ENCODE measurements around the gene AKAP13. TPM values are rescaled to one million over a fixed set of nuclear protein-coding genes. Genes with fewer than 3 reads are reported as not detected.

AKAP13 gene
- total RNA-seq, 1 donor from 2014 or later: 41.1 TPM

DNA sequence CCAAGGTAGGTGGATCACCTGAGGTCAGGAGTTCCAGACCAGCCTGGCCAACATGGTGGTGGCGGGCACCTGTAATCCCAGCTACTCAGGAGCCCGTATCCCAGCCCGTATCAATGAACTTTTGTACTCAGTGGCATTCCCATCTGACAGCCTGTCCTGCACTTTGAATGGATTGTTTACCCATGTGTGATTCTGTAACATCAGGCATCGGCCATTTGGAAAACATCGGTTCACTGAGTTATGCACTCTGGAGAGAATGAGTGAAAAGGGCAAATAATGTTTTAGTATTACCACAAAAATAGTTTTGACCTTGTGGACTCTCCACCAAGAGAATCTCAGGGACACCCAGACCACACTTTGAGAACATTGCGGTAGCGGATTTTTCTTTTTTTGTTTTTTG lies 400.7 kb downstream of the AKAP13 start:
- TF ChIP-seq, protein P1, sequence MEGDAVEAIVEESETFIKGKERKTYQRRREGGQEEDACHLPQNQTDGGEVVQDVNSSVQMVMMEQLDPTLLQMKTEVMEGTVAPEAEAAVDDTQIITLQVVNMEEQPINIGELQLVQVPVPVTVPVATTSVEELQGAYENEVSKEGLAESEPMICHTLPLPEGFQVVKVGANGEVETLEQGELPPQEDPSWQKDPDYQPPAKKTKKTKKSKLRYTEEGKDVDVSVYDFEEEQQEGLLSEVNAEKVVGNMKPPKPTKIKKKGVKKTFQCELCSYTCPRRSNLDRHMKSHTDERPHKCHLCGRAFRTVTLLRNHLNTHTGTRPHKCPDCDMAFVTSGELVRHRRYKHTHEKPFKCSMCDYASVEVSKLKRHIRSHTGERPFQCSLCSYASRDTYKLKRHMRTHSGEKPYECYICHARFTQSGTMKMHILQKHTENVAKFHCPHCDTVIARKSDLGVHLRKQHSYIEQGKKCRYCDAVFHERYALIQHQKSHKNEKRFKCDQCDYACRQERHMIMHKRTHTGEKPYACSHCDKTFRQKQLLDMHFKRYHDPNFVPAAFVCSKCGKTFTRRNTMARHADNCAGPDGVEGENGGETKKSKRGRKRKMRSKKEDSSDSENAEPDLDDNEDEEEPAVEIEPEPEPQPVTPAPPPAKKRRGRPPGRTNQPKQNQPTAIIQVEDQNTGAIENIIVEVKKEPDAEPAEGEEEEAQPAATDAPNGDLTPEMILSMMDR (IDR thresholded peaks at IDR 0.05; ENCODE audit: insufficient read depth, low read length, severe bottlenecking): no peak
- Histone ChIP-seq H3K36me3 (ENCODE audit: control insufficient read depth, insufficient read depth, low read length) (peaks cover 2% of the 10 kb centered on the region), H3K4me3 (ENCODE audit: low read depth, low read length) (no peak overlapping the region), H3K27me3 (ENCODE audit: control insufficient read depth, insufficient read depth, low read length) (no peaks in the 10 kb centered on the region)
- DNase-seq (ENCODE audit: low read depth) (no peak), FAIRE-seq (no peak)

DNA sequence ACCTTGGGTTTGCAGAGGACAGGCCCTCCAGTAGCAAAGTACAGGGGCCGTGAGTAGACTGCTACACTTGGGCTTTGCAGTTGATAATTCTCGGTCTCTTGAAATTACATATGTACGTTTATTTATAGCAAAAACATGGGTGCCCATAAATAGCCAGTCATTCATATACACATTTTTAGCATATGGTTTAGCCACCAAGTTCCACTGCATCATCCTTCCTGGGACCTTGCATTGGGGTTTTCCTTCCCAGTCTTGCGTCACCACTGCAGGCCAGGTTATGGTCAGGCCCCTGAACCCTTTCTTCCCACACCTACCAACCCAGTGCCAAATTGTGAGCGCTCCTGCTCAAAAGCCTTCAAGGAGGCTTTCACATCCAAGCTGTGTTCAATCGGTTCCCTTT lies 401.7 kb downstream of the AKAP13 start:
- Histone ChIP-seq H3K4me3 (ENCODE audit: low read depth, low read length) (no peak overlapping the region), H3K36me3 (ENCODE audit: control insufficient read depth, insufficient read depth, low read length) (peaks cover 2% of the 10 kb centered on the region), H3K27me3 (ENCODE audit: control insufficient read depth, insufficient read depth, low read length) (no peaks in the 10 kb centered on the region)
- DNase-seq (ENCODE audit: low read depth) (no peak), FAIRE-seq (no peak)
- TF ChIP-seq, protein P1 (IDR thresholded peaks at IDR 0.05; ENCODE audit: insufficient read depth, low read length, severe bottlenecking): no peak

DNA sequence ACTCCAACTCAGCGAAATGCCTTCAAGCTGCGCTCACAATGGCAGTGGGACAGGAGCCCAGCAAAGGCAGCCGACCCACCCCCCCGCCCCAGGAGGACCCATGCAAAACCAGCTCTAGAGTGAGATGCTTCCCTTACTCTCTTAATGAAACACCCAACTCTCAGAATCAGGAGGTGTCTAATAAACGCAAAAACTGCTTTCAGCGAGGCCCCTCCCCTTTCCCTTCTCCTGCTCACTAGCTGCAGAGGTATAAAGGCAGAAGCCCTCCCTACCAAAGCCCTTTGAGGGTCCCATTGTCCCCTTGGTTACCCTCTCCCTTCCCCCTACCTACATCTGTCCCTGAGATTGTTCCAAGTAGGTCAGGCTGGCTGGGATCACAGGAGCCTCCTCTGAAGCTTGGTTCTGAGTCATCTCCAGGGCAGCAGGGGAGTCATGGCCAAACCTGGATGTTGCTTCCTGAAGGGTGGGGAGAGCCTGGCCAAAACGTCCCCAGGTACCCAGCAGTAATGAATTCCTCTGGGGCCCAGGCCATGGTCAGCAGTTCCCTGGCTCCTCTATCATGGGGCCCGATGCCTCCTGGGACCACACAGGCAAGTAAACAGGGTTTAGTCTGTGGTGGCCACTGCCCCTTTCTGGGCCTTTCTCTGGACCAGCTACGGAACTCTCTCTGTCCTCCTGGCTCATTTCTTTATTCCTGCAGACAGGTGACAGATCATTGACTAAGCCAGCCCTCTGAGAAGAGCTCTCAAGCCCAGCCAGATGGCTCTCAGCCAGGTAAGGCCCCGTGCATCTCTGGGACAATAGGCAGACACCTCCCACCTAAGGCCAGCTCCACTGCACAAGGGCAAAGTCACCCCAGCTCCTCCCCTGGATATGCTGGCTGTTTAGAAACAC lies 405.7 kb downstream of the AKAP13 start:
- no peak overlapping the region for H3K4me3 ChIP-seq (ENCODE audit: low read depth, low read length)
- FAIRE-seq: no peak
- no peaks in the 10 kb centered on the region for H3K27me3 ChIP-seq (ENCODE audit: control insufficient read depth, insufficient read depth, low read length)
- TF ChIP-seq, protein P1 (IDR thresholded peaks at IDR 0.05; ENCODE audit: insufficient read depth, low read length, severe bottlenecking): no peak
- H3K36me3 ChIP-seq (ENCODE audit: control insufficient read depth, insufficient read depth, low read length): peaks cover 2% of the 10 kb centered on the region
- peak; percentile 78 for DNase-seq (ENCODE audit: low read depth)

DNA sequence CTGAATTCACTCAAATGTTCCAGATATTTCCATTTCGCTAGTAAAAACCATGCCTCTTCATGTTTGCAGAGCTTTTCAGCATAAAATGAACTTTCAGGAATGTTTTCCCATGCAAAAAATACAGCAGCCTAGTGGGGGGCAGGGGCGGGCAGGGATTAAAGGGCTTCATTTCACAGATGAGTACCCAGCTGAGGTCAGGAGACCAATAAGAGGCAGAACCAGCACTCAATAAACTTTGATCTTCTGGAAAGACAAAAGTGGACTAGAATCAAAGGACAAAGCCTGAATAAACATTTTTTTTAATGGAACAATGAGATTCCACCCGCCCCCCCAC lies 406.3 kb downstream of the AKAP13 start:
- peaks cover 2% of the 10 kb centered on the region for H3K36me3 ChIP-seq (ENCODE audit: control insufficient read depth, insufficient read depth, low read length)
- H3K4me3 ChIP-seq (ENCODE audit: low read depth, low read length): no peak overlapping the region
- TF ChIP-seq, protein P1 (IDR thresholded peaks at IDR 0.05; ENCODE audit: insufficient read depth, low read length, severe bottlenecking): no peak
- no peaks in the 10 kb centered on the region for H3K27me3 ChIP-seq (ENCODE audit: control insufficient read depth, insufficient read depth, low read length)
- no peak for FAIRE-seq
- no peak for DNase-seq (ENCODE audit: low read depth)

DNA sequence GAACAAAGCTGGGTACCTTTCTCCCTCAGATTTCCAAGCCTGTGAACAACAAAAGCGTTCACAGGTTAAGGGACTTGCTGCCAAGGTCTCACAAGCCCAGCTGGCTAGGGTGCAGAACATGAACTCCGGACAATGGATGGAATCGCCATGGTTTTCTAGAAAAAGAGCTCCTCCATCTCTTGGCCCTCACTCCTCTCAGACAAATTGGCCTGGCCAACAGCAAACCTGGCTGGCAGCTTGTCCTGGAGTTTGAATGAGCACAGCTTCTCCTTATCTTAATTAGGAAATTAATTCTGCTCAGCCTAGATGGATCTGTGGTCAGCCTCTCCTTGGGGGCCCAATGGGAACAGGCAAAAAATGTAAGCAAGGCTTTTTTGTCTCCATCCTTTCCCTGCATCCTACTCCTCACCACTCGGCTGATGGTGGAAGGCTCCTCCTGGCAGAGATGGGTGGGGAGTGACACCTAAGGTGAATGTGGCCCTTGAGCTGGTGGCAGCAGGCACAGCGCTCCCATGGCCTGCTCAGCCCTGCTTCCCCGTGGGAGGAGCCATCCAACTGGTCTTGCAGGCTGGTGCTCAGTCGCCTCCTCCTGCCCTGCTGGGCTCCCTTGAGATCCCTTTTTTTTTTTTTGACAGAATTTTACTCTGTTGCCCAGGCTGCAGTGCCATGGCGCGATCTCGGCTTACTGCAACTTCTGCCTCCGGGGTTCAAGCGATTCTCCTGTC lies 408.5 kb downstream of the AKAP13 start:
- no peak overlapping the region for H3K4me3 ChIP-seq (ENCODE audit: low read depth, low read length)
- FAIRE-seq (no peak), DNase-seq (ENCODE audit: low read depth) (peak; percentile 50)
- H3K36me3 ChIP-seq (ENCODE audit: control insufficient read depth, insufficient read depth, low read length): no peaks in the 10 kb centered on the region
- TF ChIP-seq, protein P1 (IDR thresholded peaks at IDR 0.05; ENCODE audit: insufficient read depth, low read length, severe bottlenecking): no peak
- H3K27me3 ChIP-seq (ENCODE audit: control insufficient read depth, insufficient read depth, low read length): no peaks in the 10 kb centered on the region
